Stimulated activated naive CD8-positive, alpha-beta T cell treated with anti-CD3 and anti-CD28 coated beads, Interleukin-15, amount 100 ng/mL, for 72 hours (primary cell): ENCODE measurements around the gene GRPEL2.

Experiments used
- ATAC-seq: fragments of 150-1000 bp; cut with Tn5 transposase; 2 replicates; pipeline ENCODE4 v1.10.0; 2021; ENCODE audit warnings: mild to moderate bottlenecking, moderate library complexity
- DNase-seq, 2 donors: peaks; one replicate each; pipeline ENCODE4 v3.0.0; 2021 to 2022
- H3K27ac Mint-ChIP-seq, 2 donors: one replicate each; pipeline ENCODE4 v1.8.0; 2022; ENCODE audit warnings: mild to moderate bottlenecking in 2 of 2, mixed read lengths in 2 of 2, moderate library complexity in 2 of 2
- H3K27me3 Mint-ChIP-seq: one replicate; pipeline ENCODE4 v1.8.0; 2022; ENCODE audit warnings: mixed read lengths
- H3K4me1 Mint-ChIP-seq: one replicate; pipeline ENCODE4 v1.8.0; 2022; ENCODE audit warnings: mild to moderate bottlenecking, mixed read lengths
- H3K4me3 Mint-ChIP-seq, 2 donors: one replicate each; pipeline ENCODE4 v1.8.0; 2022; ENCODE audit warnings: mild to moderate bottlenecking in 2 of 2, mixed read lengths in 2 of 2, moderate library complexity in 1 of 2
- H3K9me3 Mint-ChIP-seq, 2 donors: one replicate each; pipeline ENCODE4 v1.8.0; 2022; ENCODE audit warnings: mixed read lengths in 2 of 2

GRPEL2 gene

GRCh38 chr5:149360272-149360671, 15.0 kb downstream of the GRPEL2 start:
- H3K27me3 Mint-ChIP-seq, result no peaks in the 10 kb centered on the region
- ATAC-seq (no peak), DNase-seq (no peak)
- no peaks in the 10 kb centered on the region for H3K9me3 Mint-ChIP-seq
- no peak overlapping the region for H3K4me3 Mint-ChIP-seq
- H3K4me1 Mint-ChIP-seq, result peaks cover 58% of the 10 kb centered on the region
- H3K27ac Mint-ChIP-seq, result no peak overlapping the region

- Mint-ChIP-seq H3K9me3 (no peaks in the 10 kb centered on the region), H3K27ac (peak overlapping the region in 1 of 2 donors; percentile 93), H3K4me1 (peaks cover 40% of the 10 kb centered on the region), H3K4me3 (no peak overlapping the region), H3K27me3 (no peaks in the 10 kb centered on the region)
- ATAC-seq, result no peak
- no peak for DNase-seq
These were observed 17.2 kb downstream of the GRPEL2 start for GRCh38 chr5:149362541-149362940.

GRCh38 chr5:149363358-149363757, 18.1 kb downstream of the GRPEL2 start:
- ATAC-seq, result no peak
- H3K9me3 Mint-ChIP-seq, result no peaks in the 10 kb centered on the region
- no peak for DNase-seq
- H3K4me1 Mint-ChIP-seq, result peaks cover 44% of the 10 kb centered on the region
- H3K27me3 Mint-ChIP-seq, result no peaks in the 10 kb centered on the region
- H3K4me3 Mint-ChIP-seq, result no peak overlapping the region
- no peak overlapping the region for H3K27ac Mint-ChIP-seq

GRCh38 chr5:149363936-149364335, 18.6 kb downstream of the GRPEL2 start:
- ATAC-seq, result no peak

GRCh38 chr5:149364719-149365118, 19.4 kb downstream of the GRPEL2 start:
- Mint-ChIP-seq H3K4me3 (no peak overlapping the region), H3K9me3 (no peaks in the 10 kb centered on the region), H3K27me3 (no peaks in the 10 kb centered on the region), H3K27ac (no peak overlapping the region), H3K4me1 (peaks cover 40% of the 10 kb centered on the region)
- no peak for ATAC-seq
- no peak for DNase-seq

More at GRCh38 chr5:149363936-149364335, 18.6 kb downstream of the GRPEL2 start:
- no peaks in the 10 kb centered on the region for H3K9me3 Mint-ChIP-seq
- peaks cover 40% of the 10 kb centered on the region for H3K4me1 Mint-ChIP-seq
- no peak for DNase-seq
- peak overlapping the region in 1 of 2 donors; percentile 35 for H3K27ac Mint-ChIP-seq
- H3K27me3 Mint-ChIP-seq, result no peaks in the 10 kb centered on the region
- no peak overlapping the region for H3K4me3 Mint-ChIP-seq

- ATAC-seq (no peak), DNase-seq (no peak)
- no peaks in the 10 kb centered on the region for H3K9me3 Mint-ChIP-seq
- H3K27ac Mint-ChIP-seq, result no peak overlapping the region
- no peak overlapping the region for H3K4me3 Mint-ChIP-seq
- H3K4me1 Mint-ChIP-seq, result peaks cover 34% of the 10 kb centered on the region
- H3K27me3 Mint-ChIP-seq, result no peaks in the 10 kb centered on the region
These were observed 20.1 kb downstream of the GRPEL2 start for GRCh38 chr5:149365418-149365817.

- H3K27me3 Mint-ChIP-seq, result no peaks in the 10 kb centered on the region
- H3K4me1 Mint-ChIP-seq, result peaks cover 28% of the 10 kb centered on the region
- peak overlapping the region in 1 of 2 donors; percentile 67 for H3K27ac Mint-ChIP-seq
- H3K4me3 Mint-ChIP-seq, result no peak overlapping the region
- no peaks in the 10 kb centered on the region for H3K9me3 Mint-ChIP-seq
- ATAC-seq (no peak), DNase-seq (no peak)
These were observed 20.9 kb downstream of the GRPEL2 start for GRCh38 chr5:149366169-149366729.

GRCh38 chr5:149367249-149367971, 22.1 kb downstream of the GRPEL2 start:
- Mint-ChIP-seq H3K27ac (no peak overlapping the region), H3K4me1 (peaks cover 33% of the 10 kb centered on the region), H3K4me3 (no peak overlapping the region), H3K9me3 (no peaks in the 10 kb centered on the region), H3K27me3 (no peaks in the 10 kb centered on the region)
- DNase-seq (peak; percentile 41 to 45), ATAC-seq (peak; percentile 65)

- Mint-ChIP-seq H3K27me3 (no peaks in the 10 kb centered on the region), H3K9me3 (no peaks in the 10 kb centered on the region), H3K4me1 (peaks cover 28% of the 10 kb centered on the region), H3K4me3 (no peak overlapping the region), H3K27ac (peak overlapping the region in 1 of 2 donors; percentile 87)
- DNase-seq (no peak), ATAC-seq (no peak)
These were observed 22.8 kb downstream of the GRPEL2 start for GRCh38 chr5:149367972-149368645.

GRCh38 chr5:149370878-149371277, 25.6 kb downstream of the GRPEL2 start:
- H3K27me3 Mint-ChIP-seq, result no peaks in the 10 kb centered on the region

GRCh38 chr5:149371296-149371962, 26.1 kb downstream of the GRPEL2 start:
- no peaks in the 10 kb centered on the region for H3K9me3 Mint-ChIP-seq
- peak; percentile 54 to 67 for DNase-seq
- peak; percentile 89 for ATAC-seq
- H3K27me3 Mint-ChIP-seq, result no peaks in the 10 kb centered on the region
- no peak overlapping the region for H3K4me3 Mint-ChIP-seq
- H3K27ac Mint-ChIP-seq, result no peak overlapping the region
- H3K4me1 Mint-ChIP-seq, result peaks cover 28% of the 10 kb centered on the region

More at GRCh38 chr5:149370878-149371277, 25.6 kb downstream of the GRPEL2 start:
- Mint-ChIP-seq H3K4me1 (peaks cover 28% of the 10 kb centered on the region), H3K4me3 (no peak overlapping the region), H3K9me3 (no peaks in the 10 kb centered on the region), H3K27ac (no peak overlapping the region)
- no peak for DNase-seq
- ATAC-seq, result no peak

- H3K27me3 Mint-ChIP-seq, result no peaks in the 10 kb centered on the region
- no peak overlapping the region for H3K4me3 Mint-ChIP-seq
- peaks cover 26% of the 10 kb centered on the region for H3K4me1 Mint-ChIP-seq
- DNase-seq (no peak), ATAC-seq (no peak)
- no peak overlapping the region for H3K27ac Mint-ChIP-seq
- no peaks in the 10 kb centered on the region for H3K9me3 Mint-ChIP-seq
These were observed 26.9 kb downstream of the GRPEL2 start for GRCh38 chr5:149372076-149372795.

GRCh38 chr5:149372932-149373331, 27.6 kb downstream of the GRPEL2 start:
- no peak for ATAC-seq
- Mint-ChIP-seq H3K27me3 (no peaks in the 10 kb centered on the region), H3K27ac (no peak overlapping the region), H3K4me1 (peaks cover 21% of the 10 kb centered on the region), H3K9me3 (no peaks in the 10 kb centered on the region), H3K4me3 (no peak overlapping the region)
- no peak for DNase-seq

- peaks cover 10% of the 10 kb centered on the region for H3K4me1 Mint-ChIP-seq
- DNase-seq (no peak), ATAC-seq (no peak)
- H3K27ac Mint-ChIP-seq, result no peak overlapping the region
- no peaks in the 10 kb centered on the region for H3K9me3 Mint-ChIP-seq
- H3K27me3 Mint-ChIP-seq, result no peaks in the 10 kb centered on the region
- H3K4me3 Mint-ChIP-seq, result no peak overlapping the region
These were observed 29.0 kb downstream of the GRPEL2 start for GRCh38 chr5:149374303-149374702.

GRCh38 chr5:149374801-149375200, 29.5 kb downstream of the GRPEL2 start:
- H3K9me3 Mint-ChIP-seq, result no peaks in the 10 kb centered on the region
- DNase-seq (no peak), ATAC-seq (no peak)
- H3K27ac Mint-ChIP-seq, result no peak overlapping the region
- no peaks in the 10 kb centered on the region for H3K27me3 Mint-ChIP-seq
- peaks cover 6% of the 10 kb centered on the region for H3K4me1 Mint-ChIP-seq
- no peak overlapping the region for H3K4me3 Mint-ChIP-seq
